Natural killer cell (primary cell): ENCODE results near the gene CIAPIN1. TPM values are rescaled to one million over a fixed set of nuclear protein-coding genes. Genes with fewer than 3 reads are reported as not detected.
A peak's percentile ranks its signal among the peaks of the same experiment; 100 is the strongest.

Experiments
- ATAC-seq, 3 donors: fragments of 150-1000 bp in 2 of 3; fragments of 200-7000 bp in 1 of 3; cut with Tn5 transposase; 1 replicate in 1 of 3; 2 replicates in 2 of 3; pipeline ENCODE4 v1.10.0; 2021; ENCODE audit warnings: mild to moderate bottlenecking in 2 of 3, moderate library complexity in 2 of 3
- DNase-seq, 2 donors: peaks; one replicate each; pipeline versions ENCODE4 v3.0.0 to v3.0.0-alpha.2; 2013 to 2021; ENCODE audit warnings: mixed read lengths in 1 of 2
- H3K27ac ChIP-seq: one replicate; pipeline ENCODE4 v1.5.1; 2013; ENCODE audit warnings: mild to moderate bottlenecking, low read length
- H3K27me3 ChIP-seq: one replicate; pipeline ENCODE4 v1.6.1; 2013; ENCODE audit warnings: low read length; ENCODE audit not compliant: control insufficient read depth, insufficient read depth
- H3K36me3 ChIP-seq: one replicate; pipeline ENCODE4 v1.6.1; 2013; ENCODE audit warnings: low read length; ENCODE audit not compliant: control insufficient read depth, insufficient read depth
- H3K4me1 ChIP-seq: one replicate; pipeline ENCODE4 v1.6.1; 2013; ENCODE audit warnings: low read length; ENCODE audit not compliant: control insufficient read depth, insufficient read depth
- H3K4me3 ChIP-seq: one replicate; pipeline ENCODE4 v1.5.1; 2013; ENCODE audit warnings: low read length
- H3K9me3 ChIP-seq: one replicate; pipeline ENCODE4 v1.6.1; 2013; ENCODE audit warnings: low read length; ENCODE audit not compliant: control insufficient read depth, insufficient read depth
- H3K27ac Mint-ChIP-seq, 2 donors: one replicate each; pipeline ENCODE4 v1.8.0; 2022; ENCODE audit warnings: mild to moderate bottlenecking in 2 of 2, mixed read lengths in 2 of 2, moderate library complexity in 1 of 2
- H3K27me3 Mint-ChIP-seq, 2 donors: one replicate each; pipeline ENCODE4 v1.8.0; 2022; ENCODE audit warnings: low read depth in 2 of 2, mixed read lengths in 2 of 2
- H3K36me3 Mint-ChIP-seq: one replicate; pipeline ENCODE4 v1.8.0; 2022; ENCODE audit warnings: mixed read lengths
- H3K4me1 Mint-ChIP-seq, 2 donors: one replicate each; pipeline ENCODE4 v1.8.0; 2022; ENCODE audit warnings: mixed read lengths in 2 of 2
- H3K4me3 Mint-ChIP-seq: one replicate; pipeline ENCODE4 v1.8.0; 2022; ENCODE audit warnings: mild to moderate bottlenecking, moderate library complexity, mixed read lengths
- H3K9me3 Mint-ChIP-seq, 2 donors: one replicate each; pipeline ENCODE4 v1.8.0; 2022; ENCODE audit warnings: mixed read lengths in 2 of 2
- CTCF ChIP-seq: fragments of 200-600 bp; IDR thresholded peaks from one replicate; pipeline ENCODE4 v1.8.0; 2022; ENCODE audit warnings: antibody characterized with exemption
- WGBS: methylation state at CpG from one replicate; pipeline ENCODE4 v1.1.7; 2013; ENCODE audit warnings: missing lambda C conversion rate; ENCODE audit not compliant: insufficient coverage; 5-methylcytosine and 5-hydroxymethylcytosine counted together
- intact Hi-C: fragments of 100-400 bp; cut with micrococcal nuclease; formaldehyde crosslinking; loops from one replicate; pipeline ENCODE4 v1.14.2; 2022
- total RNA-seq, 4 donors: library from RNA; stranded (reverse); fragments of 120-200 nt in 1 of 4; gene quantifications; one replicate each; pipeline versions ENCODE4 v1.2.3 to v1.2.4, GENCODE V29; 2013 to 2022

Gene CIAPIN1
- total RNA-seq, 3 donors from 2014 or later (not counting 1 experiment from before 2014, with no cell fraction given) = 41.1 to 48.8 (median 42.9) TPM

- ATAC-seq = no peak
- intact Hi-C loops = loop anchor here (2.0 kb wide), 1 partner anchor 99 kb away; no protein-coding TSS in a partner anchor
- Histone ChIP-seq H3K36me3 (no peaks in the 10 kb centered on the region), H3K27ac (no peak overlapping the region), H3K27me3 (no peaks in the 10 kb centered on the region), H3K4me3 (no peak overlapping the region), H3K4me1 (peaks cover 30% of the 10 kb centered on the region), H3K9me3 (no peaks in the 10 kb centered on the region)
- no peak for DNase-seq
- Mint-ChIP-seq H3K36me3 (no peaks in the 10 kb centered on the region), H3K4me1 (peaks cover 18 to 32% of the 10 kb centered on the region in 2 donors), H3K9me3 (no peaks in the 10 kb centered on the region), H3K27ac (no peak overlapping the region), H3K27me3 (no peaks in the 10 kb centered on the region), H3K4me3 (peak overlapping the region; percentile 47)
- no peak for TF ChIP-seq CTCF
- WGBS = 88% methylated on average over 5 of the region's 6 CpGs
Measured at GRCh38 chr16:57419506-57419905, 27.7 kb downstream of the CIAPIN1 start.

GRCh38 chr16:57416084-57416483 is 31.1 kb downstream of the CIAPIN1 start:
- H3K27me3 ChIP-seq = no peaks in the 10 kb centered on the region
- H3K4me1 Mint-ChIP-seq = peaks cover 18 to 32% of the 10 kb centered on the region in 2 donors
- WGBS = 81% methylated on average over 16 of the region's 16 CpGs
- peaks cover 39% of the 10 kb centered on the region for H3K4me1 ChIP-seq
- no peak for TF ChIP-seq CTCF
- no peaks in the 10 kb centered on the region for H3K9me3 ChIP-seq
- peak overlapping the region; percentile 83 for H3K27ac ChIP-seq
- H3K4me3 Mint-ChIP-seq = no peak overlapping the region
- no peaks in the 10 kb centered on the region for H3K36me3 ChIP-seq
- DNase-seq (no peak), ATAC-seq (no peak)
- no peaks in the 10 kb centered on the region for H3K27me3 Mint-ChIP-seq
- no peaks in the 10 kb centered on the region for H3K36me3 Mint-ChIP-seq
- H3K4me3 ChIP-seq = no peak overlapping the region
- H3K9me3 Mint-ChIP-seq = no peaks in the 10 kb centered on the region
- intact Hi-C loops = no loop called here
- peak overlapping the region; percentile 89 to 91 for H3K27ac Mint-ChIP-seq

- Histone ChIP-seq H3K27ac (no peak overlapping the region), H3K27me3 (no peaks in the 10 kb centered on the region), H3K36me3 (no peaks in the 10 kb centered on the region), H3K4me1 (peaks cover 34% of the 10 kb centered on the region), H3K9me3 (no peaks in the 10 kb centered on the region), H3K4me3 (no peak overlapping the region)
- TF ChIP-seq CTCF = no peak
- no peaks in the 10 kb centered on the region for H3K9me3 Mint-ChIP-seq
- DNase-seq (no peak), ATAC-seq (no peak)
- no peaks in the 10 kb centered on the region for H3K36me3 Mint-ChIP-seq
- peaks cover 0 to 7% of the 10 kb centered on the region in 2 donors for H3K27me3 Mint-ChIP-seq
- peaks cover 14 to 28% of the 10 kb centered on the region in 2 donors for H3K4me1 Mint-ChIP-seq
- H3K27ac Mint-ChIP-seq = peak overlapping the region; percentile 42 to 46
- H3K4me3 Mint-ChIP-seq = no peak overlapping the region
- WGBS = 72% methylated on average over 6 of the region's 7 CpGs
- intact Hi-C loops = no loop called here
Measured at GRCh38 chr16:57413733-57414132, 33.5 kb downstream of the CIAPIN1 start.

- H3K27ac Mint-ChIP-seq = peak overlapping the region; percentile 42 to 46
Measured at GRCh38 chr16:57413301-57413730, 33.9 kb downstream of the CIAPIN1 start.

More at GRCh38 chr16:57413301-57413730, 33.9 kb downstream of the CIAPIN1 start:
- 67% methylated on average over 5 of the region's 5 CpGs for WGBS
- Mint-ChIP-seq H3K4me3 (no peak overlapping the region), H3K4me1 (peaks cover 11 to 23% of the 10 kb centered on the region in 2 donors), H3K27me3 (peaks cover 0 to 7% of the 10 kb centered on the region in 2 donors), H3K9me3 (no peaks in the 10 kb centered on the region), H3K36me3 (no peaks in the 10 kb centered on the region)
- Histone ChIP-seq H3K27me3 (no peaks in the 10 kb centered on the region), H3K4me3 (no peak overlapping the region), H3K9me3 (no peaks in the 10 kb centered on the region), H3K4me1 (peaks cover 30% of the 10 kb centered on the region), H3K27ac (no peak overlapping the region), H3K36me3 (no peaks in the 10 kb centered on the region)
- DNase-seq (no peak), ATAC-seq (no peak)
- intact Hi-C loops = no loop called here
- no peak for TF ChIP-seq CTCF
